Dedifferentiated amniotic fluid mesenchymal stem cell (primary cell): ENCODE data around the gene SKIC8.
"Not testable (repeated sequence)": the region's sequence is repeated elsewhere in the genome, so short reads cannot be mapped to it uniquely, and the experiment has no call there.

Experiments used
- DNase-seq: peaks from one replicate; pipeline ENCODE4 v3.0.0-alpha.2; 2016; ENCODE audit errors: extremely low spot score

The SKIC8 gene

GRCh38 chr15:78255421-78256043, 43.9 kb downstream of the SKIC8 start:
- no peak for DNase-seq

GRCh38 chr15:78251136-78251535, 48.3 kb downstream of the SKIC8 start:
- DNase-seq: no peak

DNA sequence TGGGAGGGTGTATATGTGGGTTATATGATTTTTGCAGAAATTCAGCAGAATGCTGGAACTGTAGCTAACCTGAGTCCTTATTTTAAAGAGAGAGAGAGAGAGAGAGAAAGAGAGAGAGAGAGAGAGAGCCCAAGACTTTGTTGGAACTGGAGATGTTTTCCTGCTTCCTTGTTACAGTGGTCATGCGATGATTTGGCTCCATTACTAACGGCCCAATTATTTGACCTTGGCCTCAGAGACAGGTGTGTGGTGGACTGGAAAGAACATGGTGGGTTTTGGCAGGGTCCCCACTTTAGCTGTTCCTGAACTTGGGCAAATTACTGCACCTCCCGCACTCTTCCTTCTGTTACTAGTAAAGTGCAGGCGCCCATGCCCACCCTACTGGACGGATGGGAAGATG, 50.3 kb downstream of the SKIC8 start:
- DNase-seq: no peak

DNA sequence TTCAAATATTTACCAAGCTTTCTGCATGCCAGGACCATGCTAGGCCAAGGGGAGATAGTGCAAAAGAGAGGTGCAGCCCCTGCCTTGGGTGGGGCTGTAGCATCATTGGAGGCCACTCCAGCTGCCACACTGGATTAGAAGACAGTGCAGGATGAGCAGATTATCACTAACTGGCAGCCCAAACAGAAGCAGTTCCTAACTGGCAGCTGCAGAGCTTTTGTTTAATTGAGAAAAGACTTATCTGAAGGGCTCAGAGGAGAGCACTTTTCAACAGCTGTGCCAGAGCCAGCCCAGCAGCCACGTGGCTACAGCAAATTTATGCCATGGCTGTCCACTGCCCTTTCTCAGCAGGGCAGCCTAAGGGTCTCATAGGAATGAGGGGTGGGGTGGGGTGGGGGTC, 51.5 kb downstream of the SKIC8 start:
- DNase-seq: no peak

DNA sequence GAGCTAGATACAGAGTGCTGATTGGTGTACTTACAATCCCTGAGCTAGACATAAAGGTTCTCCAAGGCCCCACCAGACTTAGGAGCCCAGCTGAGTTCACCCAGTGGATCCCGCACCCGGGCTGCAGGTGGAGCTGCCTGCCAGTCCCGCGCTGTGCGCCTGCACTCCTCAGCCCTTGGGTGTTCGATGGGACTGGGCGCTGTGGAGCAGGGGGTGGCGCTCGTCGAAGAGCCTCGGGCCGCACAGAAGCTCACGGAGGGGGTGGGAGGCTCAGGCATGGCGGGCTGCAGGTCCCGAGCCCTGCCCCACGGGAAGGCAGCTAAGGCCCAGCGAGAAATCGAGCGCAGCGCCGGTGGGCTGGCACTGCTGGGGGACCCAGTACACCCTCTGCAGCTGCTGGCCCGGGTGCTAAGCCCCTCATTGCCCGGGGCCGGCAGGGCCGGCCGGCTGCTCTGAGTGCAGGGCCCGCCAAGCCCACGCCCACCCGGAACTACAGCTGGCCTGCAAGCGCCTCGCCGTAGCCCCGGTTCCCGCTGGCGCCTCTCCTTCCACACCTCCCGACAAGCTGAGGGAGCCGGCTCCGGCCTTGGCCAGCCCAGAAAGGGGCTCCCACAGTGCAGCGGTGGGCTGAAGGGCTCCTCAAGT, 53.3 kb downstream of the SKIC8 start:
- DNase-seq: not testable (repeated sequence)

DNA sequence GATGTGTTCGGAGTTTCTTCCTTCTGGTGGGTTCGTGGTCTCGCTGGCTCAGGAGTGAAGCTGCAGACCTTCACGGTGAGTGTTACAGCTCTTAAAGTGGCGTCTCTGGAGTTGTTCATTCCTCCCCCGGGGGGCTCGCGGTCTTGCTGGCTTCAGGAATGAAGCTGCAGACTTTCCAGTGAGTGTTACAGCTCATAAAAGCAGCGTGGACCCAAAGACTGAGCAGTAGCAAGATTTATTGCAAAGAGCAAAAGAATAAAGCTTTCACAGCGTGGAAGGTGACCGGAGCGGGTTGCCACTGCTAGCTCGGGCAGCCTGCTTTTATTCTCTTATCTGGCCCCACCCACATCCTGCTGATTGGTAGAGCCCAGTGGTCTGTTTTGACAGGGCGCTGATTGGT, 54.0 kb downstream of the SKIC8 start:
- not testable (repeated sequence) for DNase-seq

GRCh38 chr15:78244893-78245292, 54.5 kb downstream of the SKIC8 start:
- DNase-seq: no peak

DNA sequence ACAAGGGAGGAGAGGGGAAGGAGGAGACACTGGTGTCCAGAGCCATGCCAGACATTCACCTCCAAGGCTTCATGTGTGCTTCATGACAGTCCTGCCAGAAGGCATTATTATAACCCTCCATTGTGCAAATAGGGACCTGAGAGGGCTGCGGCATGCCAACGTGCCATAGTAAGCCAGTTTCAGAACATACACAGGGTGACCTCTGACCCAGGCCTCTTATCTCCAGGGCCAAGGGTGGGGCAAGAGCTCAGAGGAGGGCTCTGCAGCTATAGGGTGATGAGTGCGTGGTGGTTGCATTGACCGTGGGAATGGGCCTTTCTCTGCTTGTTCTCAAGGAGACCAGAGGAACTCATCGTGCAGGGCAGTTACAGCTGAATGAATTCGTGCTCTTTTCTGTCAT, 55.3 kb downstream of the SKIC8 start:
- no peak for DNase-seq

DNA sequence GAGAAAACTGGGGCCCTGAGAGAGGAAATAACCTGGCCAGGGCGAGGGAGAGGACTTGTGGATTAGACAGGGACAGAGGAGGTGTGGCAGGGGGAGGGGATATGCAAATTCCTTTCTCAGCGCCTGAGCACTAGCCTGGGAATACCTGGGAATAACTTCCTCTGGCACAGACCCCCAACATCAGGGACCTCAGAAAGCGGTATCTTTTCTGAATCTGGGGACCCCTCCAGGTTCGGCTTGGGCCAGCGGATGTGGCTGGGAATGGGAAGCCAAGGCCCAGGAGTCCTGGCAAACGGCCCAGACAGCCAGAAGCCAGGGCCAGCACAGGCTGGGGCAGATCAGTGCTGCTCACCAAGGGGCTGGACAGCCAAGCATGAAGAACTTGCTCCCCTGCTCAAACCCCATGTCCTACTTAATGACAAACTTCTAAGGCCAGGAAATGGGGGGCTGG, 55.9 kb downstream of the SKIC8 start:
- DNase-seq: no peak

GRCh38 chr15:78243058-78243457, 56.4 kb downstream of the SKIC8 start:
- DNase-seq: no peak

- no peak for DNase-seq
Observed at GRCh38 chr15:78242128-78242527, 57.3 kb downstream of the SKIC8 start.

DNA sequence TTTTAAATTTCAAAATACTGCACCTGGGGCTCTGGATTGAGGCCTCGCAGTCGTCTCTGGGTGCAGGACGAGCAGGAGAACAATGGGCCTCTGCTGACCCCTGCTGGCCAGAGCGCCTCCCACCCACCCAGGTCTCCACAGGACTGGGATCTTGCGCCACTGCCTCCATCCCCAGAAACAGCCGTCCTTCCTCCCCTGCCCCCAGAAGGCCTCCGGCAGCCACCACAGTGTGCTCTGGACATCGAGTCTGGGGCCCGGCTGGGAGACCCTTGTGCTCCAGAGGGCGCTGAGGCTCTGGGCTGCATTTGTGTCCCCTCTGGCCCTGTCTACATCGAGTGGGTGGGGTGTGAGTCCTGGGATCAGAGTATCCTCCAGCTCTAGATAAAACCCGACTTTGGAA, 58.4 kb downstream of the SKIC8 start:
- peak; percentile 40 for DNase-seq

- DNase-seq: no peak
Observed at GRCh38 chr15:78239811-78240210, 59.6 kb downstream of the SKIC8 start.

GRCh38 chr15:78237146-78237545, 62.3 kb downstream of the SKIC8 start:
- no peak for DNase-seq

DNA sequence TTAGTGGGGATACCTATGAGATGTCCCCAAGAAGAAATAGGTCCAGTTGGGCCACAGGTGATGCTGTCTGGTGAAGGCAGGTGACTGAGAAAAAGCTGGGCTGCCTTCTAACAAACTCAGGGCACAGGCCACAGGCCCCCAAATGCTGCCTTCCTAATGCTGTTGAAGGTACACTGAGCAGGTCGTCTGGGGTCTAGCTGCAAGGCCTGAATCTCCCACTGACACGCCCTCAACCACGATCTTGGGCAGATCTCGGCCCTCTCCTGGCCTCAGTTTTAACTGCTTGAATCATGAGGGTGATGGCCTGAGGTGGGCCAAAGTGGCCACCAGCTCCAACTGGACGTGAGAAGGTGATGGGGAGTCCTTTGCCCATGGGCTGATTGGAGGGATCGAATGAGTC, 62.9 kb downstream of the SKIC8 start:
- no peak for DNase-seq

GRCh38 chr15:78234515-78235040, 64.8 kb downstream of the SKIC8 start, which contains the start of gene ACSBG1:
TSS of gene ACSBG1 (minus strand) at chr15:78234565. CDS start at chr15:78234501, 64 bp downstream.
- no peak for DNase-seq

DNA sequence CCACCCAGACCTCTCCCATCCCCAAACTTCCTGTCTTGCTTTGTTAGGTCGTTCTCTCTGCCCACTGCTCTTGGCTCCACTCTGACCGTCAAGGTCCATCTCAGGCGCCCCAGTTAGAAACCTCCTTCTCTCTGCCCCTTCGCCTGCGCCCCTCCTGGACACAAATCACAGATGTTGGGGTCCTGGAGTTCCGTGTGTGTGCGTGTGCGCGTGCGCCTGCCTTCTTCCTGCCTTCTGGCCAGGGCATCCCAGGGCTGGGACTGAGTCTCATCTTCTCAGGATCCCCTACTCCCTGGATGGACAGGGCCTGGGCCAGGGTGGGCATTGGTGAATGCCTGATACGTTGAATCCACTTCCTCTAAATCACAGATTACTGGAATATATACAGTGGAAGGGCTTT, 65.9 kb downstream of the SKIC8 start:
- DNase-seq: no peak
